Gastroesophageal sphincter (tissue), 4 donors: Measurements from ENCODE around the gene PTCD1. TPM values are rescaled to one million over a fixed set of nuclear protein-coding genes. Genes with fewer than 3 reads are reported as not detected.
A peak's percentile ranks its signal among the peaks of the same experiment; 100 is the strongest.

Experiments used
- ATAC-seq: fragments of 150-250 bp; one replicate; pipeline ENCODE4 v1.9.1; 2016; ENCODE audit warnings: mild to moderate bottlenecking, moderate library complexity
- H3K27ac ChIP-seq, 4 donors: fragments of 200-600 bp; sonication (generic) in 3 of 4; 1 replicate in 3 of 4; 2 replicates in 1 of 4; pipeline ENCODE4 v1.5.1; 2016 to 2019
- H3K27me3 ChIP-seq: fragments of 200-600 bp; sonication (generic); one replicate; pipeline ENCODE4 v1.5.1; 2019
- H3K36me3 ChIP-seq, 2 donors: fragments of 200-600 bp; sonication (generic); one replicate each; pipeline ENCODE4 v1.5.1; 2019; ENCODE audit warnings: control low read depth in 1 of 2
- H3K4me1 ChIP-seq, 3 donors: fragments of 200-600 bp; sonication (generic); 1 replicate in 2 of 3; 2 replicates in 1 of 3; pipeline ENCODE4 v1.5.1; 2016 to 2019; ENCODE audit warnings: control low read depth in 2 of 3
- H3K4me3 ChIP-seq, 2 donors: fragments of 200-600 bp; sonication (generic); one replicate each; pipeline ENCODE4 v1.5.1; 2019; ENCODE audit warnings: mild to moderate bottlenecking in 1 of 2, moderate library complexity in 1 of 2
- H3K9me3 ChIP-seq, 3 donors: fragments of 200-600 bp; sonication (generic); one replicate each; pipeline ENCODE4 v1.5.1; 2017 to 2019; ENCODE audit warnings: control low read depth in 2 of 3
- EP300 ChIP-seq: sonication (generic); formaldehyde crosslinking; IDR thresholded peaks from one replicate; pipeline ENCODE4 v1.6.1; 2017; ENCODE audit warnings: antibody characterized with exemption, mild to moderate bottlenecking
- POLR2A ChIP-seq, 2 donors: fragments of 450-650 bp; IDR thresholded peaks; one replicate each; pipeline ENCODE4 v1.6.1; 2017; ENCODE audit warnings: antibody characterized with exemption in 2 of 2, mild to moderate bottlenecking in 2 of 2, moderate library complexity in 1 of 2
- POLR2AphosphoS5 ChIP-seq: sonication (generic); formaldehyde crosslinking; IDR thresholded peaks from one replicate; pipeline ENCODE4 v1.6.1; 2017; ENCODE audit warnings: antibody characterized with exemption
- WGBS, 2 donors: methylation state at CpG; one replicate each; pipeline ENCODE4 v1.1.5; 2018; ENCODE audit warnings: low coverage in 1 of 2; 5-methylcytosine and 5-hydroxymethylcytosine counted together
- total RNA-seq, 4 donors: library from RNA; depleted of rRNA; stranded (reverse); fragments of >200 nt; gene quantifications; one replicate each; pipeline ENCODE4 v1.1.0, GENCODE V29; 2016
- TF ChIP-seq, protein P1 (sequence below), 4 experiments: fragments of 200-600 bp in 2 of 4; fragments of 450-650 bp in 2 of 4; sonication (generic) in 1 of 4; IDR thresholded peaks; one replicate each; pipeline ENCODE4 v1.5.1; 2017 to 2019; ENCODE audit warnings: antibody characterized with exemption in 4 of 4, mild to moderate bottlenecking in 2 of 4, moderate library complexity in 2 of 4

PTCD1 gene
- total RNA-seq, 4 donors from 2014 or later: 6.2 to 10.8 (median 7.3) TPM

DNA sequence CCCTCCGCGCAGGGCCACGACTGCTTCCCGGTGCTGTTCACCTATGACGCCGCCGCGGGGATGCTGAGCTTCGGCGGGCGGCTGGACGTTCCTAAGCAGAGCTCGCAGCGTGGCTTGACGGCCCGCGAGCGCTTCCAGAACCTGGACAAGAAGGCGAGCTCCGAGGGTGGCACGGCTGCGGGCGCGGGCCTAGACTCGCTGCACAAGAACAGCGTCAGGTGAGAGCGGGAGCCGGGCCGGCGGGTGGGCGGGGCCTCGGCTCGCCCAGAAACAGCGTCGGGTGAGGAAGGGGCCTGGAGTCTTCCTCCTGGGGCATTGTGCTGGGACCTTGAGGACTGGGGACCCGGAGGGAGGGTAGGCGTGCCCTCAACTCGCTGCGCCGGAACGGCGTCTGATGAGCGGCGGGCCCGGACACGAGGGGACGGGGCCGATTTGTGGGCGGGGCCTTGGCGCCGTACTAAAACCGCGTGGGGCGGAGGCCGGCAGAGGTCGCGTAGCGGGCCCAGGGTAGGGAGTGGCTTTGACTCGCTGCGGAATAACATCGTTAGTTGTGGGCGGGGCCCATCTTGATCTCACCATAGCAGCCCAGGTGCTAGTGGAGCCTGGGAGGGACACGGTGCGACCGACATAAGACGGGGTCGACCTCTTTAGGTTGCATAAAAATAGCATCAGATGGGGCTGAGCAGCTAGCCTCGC is 45.8 kb downstream of the PTCD1 start:
- TF ChIP-seq, protein P1, sequence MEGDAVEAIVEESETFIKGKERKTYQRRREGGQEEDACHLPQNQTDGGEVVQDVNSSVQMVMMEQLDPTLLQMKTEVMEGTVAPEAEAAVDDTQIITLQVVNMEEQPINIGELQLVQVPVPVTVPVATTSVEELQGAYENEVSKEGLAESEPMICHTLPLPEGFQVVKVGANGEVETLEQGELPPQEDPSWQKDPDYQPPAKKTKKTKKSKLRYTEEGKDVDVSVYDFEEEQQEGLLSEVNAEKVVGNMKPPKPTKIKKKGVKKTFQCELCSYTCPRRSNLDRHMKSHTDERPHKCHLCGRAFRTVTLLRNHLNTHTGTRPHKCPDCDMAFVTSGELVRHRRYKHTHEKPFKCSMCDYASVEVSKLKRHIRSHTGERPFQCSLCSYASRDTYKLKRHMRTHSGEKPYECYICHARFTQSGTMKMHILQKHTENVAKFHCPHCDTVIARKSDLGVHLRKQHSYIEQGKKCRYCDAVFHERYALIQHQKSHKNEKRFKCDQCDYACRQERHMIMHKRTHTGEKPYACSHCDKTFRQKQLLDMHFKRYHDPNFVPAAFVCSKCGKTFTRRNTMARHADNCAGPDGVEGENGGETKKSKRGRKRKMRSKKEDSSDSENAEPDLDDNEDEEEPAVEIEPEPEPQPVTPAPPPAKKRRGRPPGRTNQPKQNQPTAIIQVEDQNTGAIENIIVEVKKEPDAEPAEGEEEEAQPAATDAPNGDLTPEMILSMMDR (IDR thresholded peaks at IDR 0.05): no peak
- peak; percentile 60 for TF ChIP-seq POLR2AphosphoS5

DNA sequence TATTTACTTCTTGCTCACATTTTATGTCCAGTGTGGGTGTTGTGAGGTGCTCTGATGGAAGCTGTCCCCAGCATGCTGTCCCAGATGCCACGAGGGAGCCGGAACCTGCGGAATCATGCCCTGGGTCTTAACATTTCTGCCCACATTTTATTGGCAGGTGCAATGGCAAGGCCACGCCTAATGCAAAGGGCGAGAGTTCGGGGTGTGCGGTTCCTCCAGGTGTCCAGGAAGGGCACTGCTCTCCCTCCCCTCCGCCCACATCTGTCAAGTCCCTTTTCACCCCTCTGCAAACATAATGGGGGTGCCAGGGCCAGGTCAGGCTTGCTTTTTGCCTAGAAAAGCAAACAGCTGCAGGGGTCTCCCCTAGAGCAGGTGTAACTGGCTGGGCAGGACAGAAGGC is 46.6 kb downstream of the PTCD1 start:
- ATAC-seq: no peak
- Histone ChIP-seq H3K27me3 (no peaks in the 10 kb centered on the region), H3K4me1 (peaks cover 0 to 25% (median 6%) of the 10 kb centered on the region in 3 donors), H3K4me3 (peak overlapping the region in 1 of 2 donors; percentile 69), H3K36me3 (peaks cover 0 to 83% of the 10 kb centered on the region in 2 donors), H3K27ac (peak overlapping the region in 3 of 4 donors; percentile 78 to 84 (median 82)), H3K9me3 (no peaks in the 10 kb centered on the region)
- TF ChIP-seq, protein P1 (IDR thresholded peaks at IDR 0.05): no peak
- TF ChIP-seq EP300 (no peak), POLR2A (IDR thresholded peaks at IDR 0.05) (no peak), POLR2AphosphoS5 (no peak)
- WGBS, 2 donors: 81 to 90% methylated on average over 2 to 4 of the region's 8 CpGs

More for the DNA sequence above, 45.8 kb downstream of the PTCD1 start:
- Histone ChIP-seq H3K4me1 (peaks cover 0 to 25% (median 6%) of the 10 kb centered on the region in 3 donors), H3K27me3 (no peaks in the 10 kb centered on the region), H3K27ac (peak overlapping the region in 3 of 4 donors; percentile 78 to 84 (median 82)), H3K9me3 (no peaks in the 10 kb centered on the region), H3K36me3 (peaks cover 0 to 83% of the 10 kb centered on the region in 2 donors), H3K4me3 (peak overlapping the region; percentile 37 to 69)
- no CpG with 5 or more reads among the region's 68 CpGs for WGBS, 2 donors
- ATAC-seq: peak; percentile 90

DNA sequence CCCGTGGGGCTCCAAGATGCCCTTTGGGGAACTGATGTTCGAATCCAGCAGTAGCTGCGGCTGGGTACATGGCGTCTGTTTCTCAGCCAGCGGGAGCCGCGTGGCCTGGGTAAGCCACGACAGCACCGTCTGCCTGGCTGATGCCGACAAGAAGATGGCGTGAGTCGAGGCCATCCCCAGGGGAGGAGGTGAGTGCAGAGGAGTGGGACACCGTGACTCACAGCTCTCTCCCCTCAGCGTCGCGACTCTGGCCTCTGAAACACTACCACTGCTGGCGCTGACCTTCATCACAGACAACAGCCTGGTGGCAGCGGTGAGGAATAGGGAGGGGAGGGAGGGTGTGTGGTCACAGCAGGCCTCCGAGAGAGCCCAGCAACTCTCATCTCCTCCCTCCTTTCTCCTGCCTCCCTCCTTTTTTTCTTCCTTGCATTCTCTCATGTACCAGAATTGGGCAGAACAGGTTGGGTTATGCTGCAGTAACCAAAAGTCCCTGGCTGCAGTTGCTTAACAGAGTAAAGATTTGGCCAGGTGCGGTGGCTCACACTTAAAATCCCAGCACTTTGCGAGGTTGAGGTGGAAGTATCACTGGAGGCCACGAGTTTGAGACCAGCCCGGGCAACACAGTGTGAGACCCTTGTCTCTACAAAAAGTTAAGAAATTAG is 47.5 kb downstream of the PTCD1 start:
- Histone ChIP-seq H3K9me3 (no peaks in the 10 kb centered on the region), H3K4me1 (peaks cover 0 to 25% (median 6%) of the 10 kb centered on the region in 3 donors), H3K27me3 (no peaks in the 10 kb centered on the region), H3K4me3 (no peak overlapping the region), H3K27ac (no peak overlapping the region), H3K36me3 (peaks cover 0 to 83% of the 10 kb centered on the region in 2 donors)
- 90 to 96% methylated on average over 4 to 10 of the region's 23 CpGs for WGBS, 2 donors
- no peak for ATAC-seq
- TF ChIP-seq, protein P1 (IDR thresholded peaks at IDR 0.05): no peak
- TF ChIP-seq POLR2AphosphoS5: no peak
- TF ChIP-seq POLR2A (IDR thresholded peaks at IDR 0.05): no peak
- no peak for TF ChIP-seq EP300

DNA sequence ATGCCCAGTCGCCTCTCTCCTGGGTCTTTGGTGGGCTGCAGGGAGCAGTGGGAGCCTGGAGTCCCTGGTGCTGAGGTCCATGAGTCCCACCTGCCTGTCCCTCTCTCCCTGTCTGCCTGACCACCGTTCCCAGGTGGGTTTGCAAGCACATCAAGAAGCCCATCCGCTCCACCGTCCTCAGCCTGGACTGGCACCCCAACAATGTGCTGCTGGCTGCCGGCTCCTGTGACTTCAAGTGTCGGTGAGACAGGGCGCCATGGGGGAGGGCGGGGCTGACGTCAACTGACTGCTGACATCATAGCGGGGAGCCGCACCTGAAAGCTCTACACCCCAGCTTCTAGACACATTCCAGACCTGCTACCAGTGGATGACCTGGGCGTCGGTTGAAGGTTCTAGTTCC is 48.8 kb downstream of the PTCD1 start:
- ATAC-seq: no peak
- peaks cover 0 to 25% (median 6%) of the 10 kb centered on the region in 3 donors for H3K4me1 ChIP-seq
- no peaks in the 10 kb centered on the region for H3K9me3 ChIP-seq
- 100% methylated on average over 2 of the region's 13 CpGs; no CpG with 5 or more reads in 1 of the 2 donors for WGBS, 2 donors
- TF ChIP-seq, protein P1 (IDR thresholded peaks at IDR 0.05): no peak
- TF ChIP-seq EP300: no peak
- TF ChIP-seq POLR2AphosphoS5: no peak
- no peak for TF ChIP-seq POLR2A (IDR thresholded peaks at IDR 0.05)
- no peaks in the 10 kb centered on the region for H3K27me3 ChIP-seq
- peaks cover 0 to 79% of the 10 kb centered on the region in 2 donors for H3K36me3 ChIP-seq
- H3K27ac ChIP-seq: no peak overlapping the region
- no peak overlapping the region for H3K4me3 ChIP-seq
